Right atrium auricular region (tissue), 2 donors: ENCODE data around the gene PADI6. TPM values are rescaled to one million over a fixed set of nuclear protein-coding genes. Genes with fewer than 3 reads are reported as not detected.
A peak's percentile ranks its signal among the peaks of the same experiment; 100 is the strongest.
"Not testable (repeated sequence)": the region's sequence is repeated elsewhere in the genome, so short reads cannot be mapped to it uniquely, and the experiment has no call there.

ENCODE experiments used
- DNase-seq: peaks from one replicate; pipeline ENCODE4 v3.0.0-alpha.2; 2019; ENCODE audit warnings: low spot score
- H3K27ac ChIP-seq, 2 donors: fragments of 200-600 bp; sonication (generic); 1 replicate in 1 of 2; 2 replicates in 1 of 2; pipeline ENCODE4 v1.5.1; 2016 to 2019
- H3K27me3 ChIP-seq, 2 donors: fragments of 200-600 bp; sonication (generic); one replicate each; pipeline versions ENCODE4 v1.5.1 to v1.6.0; 2017 to 2019
- H3K36me3 ChIP-seq: fragments of 200-600 bp; sonication (generic); one replicate; pipeline ENCODE4 v1.5.1; 2016
- H3K4me1 ChIP-seq, 2 donors: fragments of 200-600 bp; sonication (generic); one replicate each; pipeline versions ENCODE4 v1.5.1 to v1.6.0; 2017 to 2019
- H3K4me3 ChIP-seq, 2 donors: fragments of 200-600 bp; sonication (generic); 1 replicate in 1 of 2; 2 replicates in 1 of 2; pipeline ENCODE4 v1.5.1; 2017 to 2019; ENCODE audit warnings: mild to moderate bottlenecking in 1 of 2, moderate library complexity in 1 of 2
- H3K9me3 ChIP-seq, 2 donors: fragments of 200-600 bp; sonication (generic); one replicate each; pipeline ENCODE4 v1.5.1; 2019
- total RNA-seq, 2 donors: library from RNA; depleted of rRNA; stranded (reverse); fragments of >200 nt; gene quantifications; one replicate each; pipeline ENCODE4 v1.1.0, GENCODE V29; 2016
- TF ChIP-seq, protein P1 (sequence below), 2 donors: fragments of 200-600 bp; sonication (generic); IDR thresholded peaks; one replicate each; pipeline ENCODE4 v1.5.1; 2019; ENCODE audit warnings: antibody characterized with exemption in 2 of 2

The PADI6 gene
- total RNA-seq, 2 donors from 2014 or later: not detected

- no peak for DNase-seq
- no peaks in the 10 kb centered on the region for H3K27me3 ChIP-seq
- H3K27ac ChIP-seq: no peak overlapping the region
- H3K9me3 ChIP-seq: no peaks in the 10 kb centered on the region
- TF ChIP-seq, protein P1, sequence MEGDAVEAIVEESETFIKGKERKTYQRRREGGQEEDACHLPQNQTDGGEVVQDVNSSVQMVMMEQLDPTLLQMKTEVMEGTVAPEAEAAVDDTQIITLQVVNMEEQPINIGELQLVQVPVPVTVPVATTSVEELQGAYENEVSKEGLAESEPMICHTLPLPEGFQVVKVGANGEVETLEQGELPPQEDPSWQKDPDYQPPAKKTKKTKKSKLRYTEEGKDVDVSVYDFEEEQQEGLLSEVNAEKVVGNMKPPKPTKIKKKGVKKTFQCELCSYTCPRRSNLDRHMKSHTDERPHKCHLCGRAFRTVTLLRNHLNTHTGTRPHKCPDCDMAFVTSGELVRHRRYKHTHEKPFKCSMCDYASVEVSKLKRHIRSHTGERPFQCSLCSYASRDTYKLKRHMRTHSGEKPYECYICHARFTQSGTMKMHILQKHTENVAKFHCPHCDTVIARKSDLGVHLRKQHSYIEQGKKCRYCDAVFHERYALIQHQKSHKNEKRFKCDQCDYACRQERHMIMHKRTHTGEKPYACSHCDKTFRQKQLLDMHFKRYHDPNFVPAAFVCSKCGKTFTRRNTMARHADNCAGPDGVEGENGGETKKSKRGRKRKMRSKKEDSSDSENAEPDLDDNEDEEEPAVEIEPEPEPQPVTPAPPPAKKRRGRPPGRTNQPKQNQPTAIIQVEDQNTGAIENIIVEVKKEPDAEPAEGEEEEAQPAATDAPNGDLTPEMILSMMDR (IDR thresholded peaks at IDR 0.05): peak; percentile 50 to 75
- H3K4me3 ChIP-seq: no peak overlapping the region
- peaks cover 24% of the 10 kb centered on the region for H3K36me3 ChIP-seq
- peaks cover 0 to 7% of the 10 kb centered on the region in 2 donors for H3K4me1 ChIP-seq
These were observed 34.1 kb downstream of the PADI6 start for GRCh38 chr1:17405898-17406759.

GRCh38 chr1:17406760-17407475, 34.9 kb downstream of the PADI6 start:
- not testable (repeated sequence) for H3K9me3 ChIP-seq, H3K27ac ChIP-seq, H3K27me3 ChIP-seq, H3K4me3 ChIP-seq, H3K4me1 ChIP-seq, DNase-seq
- H3K36me3 ChIP-seq: peaks cover 28% of the 10 kb centered on the region

DNA sequence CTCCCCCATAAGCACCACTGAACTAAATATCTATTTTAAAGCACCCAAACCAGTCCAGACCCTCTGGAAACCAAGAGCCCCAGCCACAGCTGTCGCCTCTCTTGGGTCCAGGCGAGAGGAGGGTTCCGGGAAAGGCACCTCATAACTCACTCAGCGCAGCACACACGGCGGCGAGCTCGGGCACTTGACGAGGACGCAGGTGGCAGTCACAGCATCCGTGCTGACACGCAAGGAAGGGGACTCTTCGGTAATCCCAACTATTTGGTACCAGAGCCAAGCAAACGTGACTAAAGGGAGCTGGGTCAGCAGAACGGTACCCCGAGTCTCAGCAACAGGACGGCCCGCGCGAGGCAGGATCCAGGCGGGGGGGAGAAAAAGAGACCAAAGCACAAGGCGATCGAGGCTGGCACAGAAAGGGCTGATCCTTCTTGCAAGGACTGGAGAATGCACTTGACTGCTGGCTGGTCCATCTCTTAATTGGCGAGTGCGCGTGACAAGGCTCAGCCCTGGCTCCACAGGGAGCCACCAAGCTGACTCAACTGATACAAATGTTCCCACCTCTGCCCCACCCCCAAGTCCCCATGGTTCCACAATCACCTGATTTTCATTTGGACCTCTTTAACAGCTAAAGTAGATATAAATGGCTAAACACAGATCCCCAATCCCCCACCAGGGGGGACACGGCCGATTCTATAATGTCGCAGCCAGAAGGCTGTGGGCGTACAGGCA, 36.0 kb downstream of the PADI6 start:
- not testable (repeated sequence) for H3K9me3 ChIP-seq, H3K27me3 ChIP-seq, DNase-seq, H3K4me1 ChIP-seq, H3K4me3 ChIP-seq, H3K27ac ChIP-seq
- H3K36me3 ChIP-seq: peaks cover 39% of the 10 kb centered on the region

DNA sequence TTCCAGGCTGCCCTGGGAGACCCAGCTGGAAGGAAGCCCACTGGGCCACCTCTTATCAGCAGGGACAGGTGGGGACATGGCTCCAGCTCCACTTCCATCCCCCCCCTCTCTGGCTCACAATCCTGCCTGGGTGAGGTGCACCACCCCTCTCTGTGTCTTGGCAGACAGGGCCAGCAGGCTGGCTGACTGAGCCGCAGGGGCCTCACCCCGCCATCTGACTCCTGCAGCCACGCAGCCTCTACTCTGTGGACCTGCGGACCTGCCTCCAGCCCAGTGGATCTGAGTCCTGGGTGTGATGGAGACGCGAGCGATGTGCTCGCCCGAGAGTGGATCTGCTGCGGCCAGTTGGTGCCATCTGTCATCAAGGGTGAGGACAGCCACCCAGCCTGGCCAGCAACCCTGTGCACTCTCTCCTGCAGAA, 37.4 kb downstream of the PADI6 start:
- DNase-seq: no peak
- TF ChIP-seq, protein P1 (IDR thresholded peaks at IDR 0.05): no peak
- Histone ChIP-seq H3K36me3 (peaks cover 52% of the 10 kb centered on the region), H3K27ac (no peak overlapping the region), H3K4me3 (no peak overlapping the region), H3K27me3 (no peaks in the 10 kb centered on the region), H3K9me3 (no peaks in the 10 kb centered on the region), H3K4me1 (peaks cover 0 to 7% of the 10 kb centered on the region in 2 donors)

GRCh38 chr1:17412093-17412870, 40.3 kb downstream of the PADI6 start:
- no peaks in the 10 kb centered on the region for H3K9me3 ChIP-seq
- H3K4me1 ChIP-seq: peaks cover 0 to 7% of the 10 kb centered on the region in 2 donors
- H3K4me3 ChIP-seq: no peak overlapping the region
- H3K36me3 ChIP-seq: peaks cover 76% of the 10 kb centered on the region
- no peaks in the 10 kb centered on the region for H3K27me3 ChIP-seq
- no peak for DNase-seq
- H3K27ac ChIP-seq: no peak overlapping the region
- TF ChIP-seq, protein P1 (IDR thresholded peaks at IDR 0.05): no peak

GRCh38 chr1:17414022-17414421, 42.0 kb downstream of the PADI6 start:
- DNase-seq: no peak
- Histone ChIP-seq H3K27ac (no peak overlapping the region), H3K4me1 (peaks cover 0 to 7% of the 10 kb centered on the region in 2 donors), H3K27me3 (no peaks in the 10 kb centered on the region), H3K4me3 (no peak overlapping the region), H3K9me3 (no peaks in the 10 kb centered on the region), H3K36me3 (peaks cover 80% of the 10 kb centered on the region)
- TF ChIP-seq, protein P1 (IDR thresholded peaks at IDR 0.05): no peak
